ENCODE results near the gene PALM2AKAP2.
A peak's percentile ranks its signal among the peaks of the same experiment; 100 is the strongest.
"Not testable (repeated sequence)": the region's sequence is repeated elsewhere in the genome, so short reads cannot be mapped to it uniquely, and the experiment has no call there.

The PALM2AKAP2 gene

GRCh38 chr9:109811876-109812275 lies 31.9 kb downstream of the PALM2AKAP2 start:
- DNase-seq = no peak

- no peak for DNase-seq
These were observed 32.3 kb downstream of the PALM2AKAP2 start for GRCh38 chr9:109812331-109812730.

- DNase-seq = no peak
These were observed 32.9 kb downstream of the PALM2AKAP2 start for GRCh38 chr9:109812818-109813281.

GRCh38 chr9:109813303-109813702 lies 33.3 kb downstream of the PALM2AKAP2 start:
- DNase-seq = no peak

GRCh38 chr9:109813829-109814228 lies 33.8 kb downstream of the PALM2AKAP2 start:
- DNase-seq = no peak

GRCh38 chr9:109815366-109815947 lies 35.5 kb downstream of the PALM2AKAP2 start:
- DNase-seq = no peak

- DNase-seq = peak; percentile 9 to 18
These were observed 36.5 kb downstream of the PALM2AKAP2 start for GRCh38 chr9:109816490-109816889.

- peak in 1 of 2 experiments; percentile 25 for DNase-seq
These were observed 37.3 kb downstream of the PALM2AKAP2 start for GRCh38 chr9:109817146-109817845.

GRCh38 chr9:109817846-109818472 lies 38.0 kb downstream of the PALM2AKAP2 start:
- DNase-seq = peak; percentile 67 to 82

GRCh38 chr9:109821711-109822110 lies 41.7 kb downstream of the PALM2AKAP2 start:
- no peak for DNase-seq

GRCh38 chr9:109825383-109825782 lies 45.4 kb downstream of the PALM2AKAP2 start:
- DNase-seq = not testable (repeated sequence)

- DNase-seq = no peak
These were observed 46.6 kb downstream of the PALM2AKAP2 start for GRCh38 chr9:109826559-109826958.

GRCh38 chr9:109828254-109828653 lies 48.3 kb downstream of the PALM2AKAP2 start:
- DNase-seq = peak; percentile 43 to 70
